Measurements from ENCODE around the gene CXCR4.

CXCR4 gene

GRCh38 chr2:136067897-136068580 lies 49.9 kb downstream of the CXCR4 start:
- peaks cover 15% of the 10 kb centered on the region; the same call in 1 of the 2 replicates for H3K9me3 ChIP-seq (ENCODE audit: insufficient read depth, low read depth, low read length)
- no peaks in the 10 kb centered on the region for H3K27me3 ChIP-seq (ENCODE audit: insufficient read depth, low read length)
- no peaks in the 10 kb centered on the region for H3K36me3 ChIP-seq (ENCODE audit: insufficient read depth, low read depth, low read length)
- H3K4me3 ChIP-seq (ENCODE audit: low read length), result no peak overlapping the region
- no peak overlapping the region for H3K27ac ChIP-seq (ENCODE audit: low read length)
- H3K9ac ChIP-seq (ENCODE audit: low read depth, low read length), result no peak overlapping the region
- 0 out of 2 replicates have a peak, but pooled peaks cover 4% of the 10 kb centered on the region for H3K4me1 ChIP-seq (ENCODE audit: insufficient read depth, low read length)

- H3K9me3 ChIP-seq (ENCODE audit: insufficient read depth, low read depth, low read length), result peaks cover 11% of the 10 kb centered on the region; the same call in 1 of the 2 replicates
- no peaks in the 10 kb centered on the region for H3K27me3 ChIP-seq (ENCODE audit: insufficient read depth, low read length)
- H3K27ac ChIP-seq (ENCODE audit: low read length), result no peak overlapping the region
- H3K4me1 ChIP-seq (ENCODE audit: insufficient read depth, low read length), result 0 out of 2 replicates have a peak, but pooled peaks cover 4% of the 10 kb centered on the region
- H3K9ac ChIP-seq (ENCODE audit: low read depth, low read length), result no peak overlapping the region
- no peaks in the 10 kb centered on the region for H3K36me3 ChIP-seq (ENCODE audit: insufficient read depth, low read depth, low read length)
- H3K4me3 ChIP-seq (ENCODE audit: low read length), result no peak overlapping the region
Observed at GRCh38 chr2:136067459-136067858, 50.5 kb downstream of the CXCR4 start.

- Histone ChIP-seq H3K9me3 (ENCODE audit: insufficient read depth, low read depth, low read length) (no peaks in the 10 kb centered on the region), H3K36me3 (ENCODE audit: insufficient read depth, low read depth, low read length) (no peaks in the 10 kb centered on the region), H3K27ac (ENCODE audit: low read length) (no peak overlapping the region), H3K4me3 (ENCODE audit: low read length) (no peak overlapping the region), H3K4me1 (ENCODE audit: insufficient read depth, low read length) (0 out of 2 replicates have a peak, but pooled peaks cover 4% of the 10 kb centered on the region), H3K27me3 (ENCODE audit: insufficient read depth, low read length) (no peaks in the 10 kb centered on the region), H3K9ac (ENCODE audit: low read depth, low read length) (no peak overlapping the region)
Observed at GRCh38 chr2:136065907-136066306, 52.0 kb downstream of the CXCR4 start.

- 0 out of 2 replicates have a peak, but pooled peaks cover 4% of the 10 kb centered on the region for H3K4me1 ChIP-seq (ENCODE audit: insufficient read depth, low read length)
- no peak overlapping the region for H3K9ac ChIP-seq (ENCODE audit: low read depth, low read length)
- no peaks in the 10 kb centered on the region for H3K36me3 ChIP-seq (ENCODE audit: insufficient read depth, low read depth, low read length)
- H3K27ac ChIP-seq (ENCODE audit: low read length), result no peak overlapping the region
- H3K27me3 ChIP-seq (ENCODE audit: insufficient read depth, low read length), result no peaks in the 10 kb centered on the region
- H3K4me3 ChIP-seq (ENCODE audit: low read length), result no peak overlapping the region
- no peaks in the 10 kb centered on the region for H3K9me3 ChIP-seq (ENCODE audit: insufficient read depth, low read depth, low read length)
Observed at GRCh38 chr2:136065384-136065783, 52.6 kb downstream of the CXCR4 start.

Measured in iPS-20b (cell line).